Stimulated activated effector memory CD8-positive, alpha-beta T cell treated with anti-CD3 and anti-CD28 coated beads, Interleukin-12 subunit alpha, Interleukin-12 subunit beta, amount 100 ng/mL, for 72 hours (primary cell): ENCODE results near the gene GPBP1.
A peak's percentile ranks its signal among the peaks of the same experiment; 100 is the strongest.

Experiments used
- ATAC-seq: fragments of 150-1000 bp; cut with Tn5 transposase; 2 replicates; pipeline ENCODE4 v1.10.0; 2021
- DNase-seq, 2 donors: peaks; one replicate each; pipeline ENCODE4 v3.0.0; 2021 to 2022; ENCODE audit warnings: low spot score in 2 of 2
- H3K27ac Mint-ChIP-seq: one replicate; pipeline ENCODE4 v1.8.0; 2022; ENCODE audit warnings: mild to moderate bottlenecking, mixed read lengths
- H3K36me3 Mint-ChIP-seq: one replicate; pipeline ENCODE4 v1.8.0; 2022; ENCODE audit warnings: mild to moderate bottlenecking, mixed read lengths
- H3K4me1 Mint-ChIP-seq: one replicate; pipeline ENCODE4 v1.8.0; 2022; ENCODE audit warnings: mixed read lengths
- H3K4me3 Mint-ChIP-seq: one replicate; pipeline ENCODE4 v1.8.0; 2022; ENCODE audit warnings: mild to moderate bottlenecking, mixed read lengths
- H3K9me3 Mint-ChIP-seq: one replicate; pipeline ENCODE4 v1.8.0; 2022; ENCODE audit warnings: mixed read lengths

Gene GPBP1

GRCh38 chr5:57215629-57216195, 41.9 kb downstream of the GPBP1 start:
- no peak for ATAC-seq
- Mint-ChIP-seq H3K36me3 (peaks cover 91% of the 10 kb centered on the region), H3K27ac (peak overlapping the region; percentile 70), H3K4me3 (no peak overlapping the region), H3K9me3 (no peaks in the 10 kb centered on the region), H3K4me1 (peaks cover 47% of the 10 kb centered on the region)
- no peak for DNase-seq

GRCh38 chr5:57216714-57217113, 42.9 kb downstream of the GPBP1 start:
- Mint-ChIP-seq H3K9me3 (no peaks in the 10 kb centered on the region), H3K27ac (no peak overlapping the region), H3K4me1 (peaks cover 43% of the 10 kb centered on the region), H3K36me3 (peaks cover 93% of the 10 kb centered on the region), H3K4me3 (no peak overlapping the region)
- ATAC-seq (no peak), DNase-seq (no peak)

GRCh38 chr5:57219386-57219785, 45.5 kb downstream of the GPBP1 start:
- ATAC-seq (peak; percentile 69), DNase-seq (no peak)
- peak overlapping the region; percentile 74 for H3K27ac Mint-ChIP-seq

GRCh38 chr5:57221049-57221568, 47.2 kb downstream of the GPBP1 start:
- no peaks in the 10 kb centered on the region for H3K9me3 Mint-ChIP-seq
- peaks cover 34% of the 10 kb centered on the region for H3K4me1 Mint-ChIP-seq
- peak in 1 of 2 donors; percentile 15 for DNase-seq
- no peak overlapping the region for H3K4me3 Mint-ChIP-seq
- no peak overlapping the region for H3K27ac Mint-ChIP-seq
- peak; percentile 65 for ATAC-seq
- H3K36me3 Mint-ChIP-seq, result peaks cover 94% of the 10 kb centered on the region

More at GRCh38 chr5:57219386-57219785, 45.5 kb downstream of the GPBP1 start:
- H3K4me1 Mint-ChIP-seq, result peaks cover 32% of the 10 kb centered on the region
- no peaks in the 10 kb centered on the region for H3K9me3 Mint-ChIP-seq
- H3K36me3 Mint-ChIP-seq, result peaks cover 94% of the 10 kb centered on the region
- peak overlapping the region; percentile 45 for H3K4me3 Mint-ChIP-seq

GRCh38 chr5:57225553-57225952, 51.7 kb downstream of the GPBP1 start:
- no peak for DNase-seq
- H3K36me3 Mint-ChIP-seq, result peaks cover 96% of the 10 kb centered on the region
- no peak overlapping the region for H3K27ac Mint-ChIP-seq
- peak; percentile 80 for ATAC-seq
- no peaks in the 10 kb centered on the region for H3K9me3 Mint-ChIP-seq
- no peak overlapping the region for H3K4me3 Mint-ChIP-seq
- H3K4me1 Mint-ChIP-seq, result peaks cover 29% of the 10 kb centered on the region

- Mint-ChIP-seq H3K9me3 (no peaks in the 10 kb centered on the region), H3K4me1 (peaks cover 40% of the 10 kb centered on the region), H3K36me3 (peaks cover 97% of the 10 kb centered on the region), H3K4me3 (no peak overlapping the region), H3K27ac (peak overlapping the region; percentile 50)
- no peak for ATAC-seq
- DNase-seq, result no peak
These were observed 55.5 kb downstream of the GPBP1 start for GRCh38 chr5:57229313-57229712.

GRCh38 chr5:57231607-57232006, 57.7 kb downstream of the GPBP1 start:
- H3K36me3 Mint-ChIP-seq, result peaks cover 97% of the 10 kb centered on the region
- H3K9me3 Mint-ChIP-seq, result no peaks in the 10 kb centered on the region
- DNase-seq (no peak), ATAC-seq (no peak)
- no peak overlapping the region for H3K4me3 Mint-ChIP-seq
- peaks cover 34% of the 10 kb centered on the region for H3K4me1 Mint-ChIP-seq
- H3K27ac Mint-ChIP-seq, result peak overlapping the region; percentile 53

GRCh38 chr5:57232293-57233033, 58.6 kb downstream of the GPBP1 start:
- ATAC-seq (no peak), DNase-seq (no peak)
- peak overlapping the region; percentile 53 for H3K27ac Mint-ChIP-seq
- H3K9me3 Mint-ChIP-seq, result no peaks in the 10 kb centered on the region
- peaks cover 34% of the 10 kb centered on the region for H3K4me1 Mint-ChIP-seq
- H3K4me3 Mint-ChIP-seq, result no peak overlapping the region
- H3K36me3 Mint-ChIP-seq, result peaks cover 97% of the 10 kb centered on the region

GRCh38 chr5:57243286-57244137, 69.7 kb downstream of the GPBP1 start:
- Mint-ChIP-seq H3K36me3 (peaks cover 99% of the 10 kb centered on the region), H3K27ac (peak overlapping the region; percentile 46), H3K4me3 (no peak overlapping the region), H3K9me3 (no peaks in the 10 kb centered on the region), H3K4me1 (peaks cover 23% of the 10 kb centered on the region)
- DNase-seq, result no peak
- ATAC-seq, result peak; percentile 56

GRCh38 chr5:57244331-57244730, 70.5 kb downstream of the GPBP1 start:
- ATAC-seq, result no peak
- no peak overlapping the region for H3K4me3 Mint-ChIP-seq
- no peak for DNase-seq
- peaks cover 99% of the 10 kb centered on the region for H3K36me3 Mint-ChIP-seq
- H3K4me1 Mint-ChIP-seq, result peaks cover 23% of the 10 kb centered on the region
- H3K9me3 Mint-ChIP-seq, result no peaks in the 10 kb centered on the region
- H3K27ac Mint-ChIP-seq, result no peak overlapping the region

GRCh38 chr5:57246426-57246825, 72.6 kb downstream of the GPBP1 start:
- H3K9me3 Mint-ChIP-seq, result no peaks in the 10 kb centered on the region
- H3K36me3 Mint-ChIP-seq, result peaks cover 99% of the 10 kb centered on the region
- no peak overlapping the region for H3K4me3 Mint-ChIP-seq
- peaks cover 26% of the 10 kb centered on the region for H3K4me1 Mint-ChIP-seq
- H3K27ac Mint-ChIP-seq, result peak overlapping the region; percentile 81
- no peak for ATAC-seq
- DNase-seq, result no peak

- ATAC-seq, result no peak
- Mint-ChIP-seq H3K4me1 (peaks cover 29% of the 10 kb centered on the region), H3K27ac (peak overlapping the region; percentile 41), H3K9me3 (no peaks in the 10 kb centered on the region), H3K4me3 (no peak overlapping the region), H3K36me3 (peaks cover 100% of the 10 kb centered on the region)
- DNase-seq, result no peak
These were observed 73.9 kb downstream of the GPBP1 start for GRCh38 chr5:57247765-57248164.

GRCh38 chr5:57249265-57249874, 75.5 kb downstream of the GPBP1 start:
- Mint-ChIP-seq H3K4me3 (no peak overlapping the region), H3K36me3 (peaks cover 100% of the 10 kb centered on the region), H3K9me3 (no peaks in the 10 kb centered on the region), H3K27ac (no peak overlapping the region), H3K4me1 (peaks cover 21% of the 10 kb centered on the region)
- DNase-seq, result no peak
- no peak for ATAC-seq

GRCh38 chr5:57258052-57258451, 84.2 kb downstream of the GPBP1 start:
- Mint-ChIP-seq H3K4me1 (peaks cover 60% of the 10 kb centered on the region), H3K27ac (no peak overlapping the region)

GRCh38 chr5:57258943-57259342, 85.1 kb downstream of the GPBP1 start:
- no peak for DNase-seq
- Mint-ChIP-seq H3K4me1 (peaks cover 63% of the 10 kb centered on the region), H3K27ac (no peak overlapping the region)

More at GRCh38 chr5:57258052-57258451, 84.2 kb downstream of the GPBP1 start:
- peaks cover 94% of the 10 kb centered on the region for H3K36me3 Mint-ChIP-seq
- H3K9me3 Mint-ChIP-seq, result no peaks in the 10 kb centered on the region
- H3K4me3 Mint-ChIP-seq, result no peak overlapping the region
- peak; percentile 86 for ATAC-seq
- no peak for DNase-seq

More at GRCh38 chr5:57258943-57259342, 85.1 kb downstream of the GPBP1 start:
- ATAC-seq, result no peak
- Mint-ChIP-seq H3K36me3 (peaks cover 94% of the 10 kb centered on the region), H3K9me3 (no peaks in the 10 kb centered on the region), H3K4me3 (no peak overlapping the region)
